GM23338 (cell line): Measurements from ENCODE around the gene ANO4. TPM values are rescaled to one million over a fixed set of nuclear protein-coding genes. Genes with fewer than 3 reads are reported as not detected.

ENCODE experiments used
- ATAC-seq: fragments of 200-7000 bp; cut with Tn5 transposase; 3 replicates; pipeline ENCODE4 v1.9.1; 2020
- DNase-seq: peaks from one replicate; pipeline ENCODE4 v3.0.0-alpha.2; 2015; ENCODE audit warnings: low spot score
- H2AFZ ChIP-seq: fragments of 200-600 bp; sonication (generic); 2 replicates; pipeline ENCODE4 v1.8.0; 2016; ENCODE audit warnings: antibody characterized with exemption, mild to moderate bottlenecking, moderate library complexity
- H3F3A ChIP-seq: fragments of 200-600 bp; sonication (generic); replicated peaks from 2 replicates; pipeline ENCODE4 v1.8.0; 2017; ENCODE audit warnings: antibody characterized with exemption, mixed run types, low read depth
- H3K27ac ChIP-seq: fragments of 200-600 bp; sonication (generic); 2 replicates; pipeline ENCODE4 v1.6.1; 2016; ENCODE audit warnings: low read depth
- H3K27me3 ChIP-seq: fragments of 200-600 bp; sonication (generic); 2 replicates; pipeline ENCODE4 v1.8.0; 2016; ENCODE audit warnings: mild to moderate bottlenecking, mixed run types, moderate library complexity; ENCODE audit not compliant: insufficient read depth
- H3K36me3 ChIP-seq: fragments of 200-600 bp; sonication (generic); 2 replicates; pipeline ENCODE4 v1.8.0; 2016; ENCODE audit warnings: mild to moderate bottlenecking; ENCODE audit not compliant: insufficient read depth
- H3K4me1 ChIP-seq: fragments of 200-600 bp; sonication (generic); 2 replicates; pipeline ENCODE4 v1.8.0; 2016; ENCODE audit warnings: mild to moderate bottlenecking, moderate library complexity; ENCODE audit not compliant: insufficient read depth
- H3K4me2 ChIP-seq: fragments of 200-600 bp; sonication (generic); 2 replicates; pipeline ENCODE4 v1.7.1; 2017; ENCODE audit warnings: mixed run types
- H3K4me3 ChIP-seq: fragments of 200-600 bp; sonication (generic); 2 replicates; pipeline ENCODE4 v1.6.1; 2016; ENCODE audit warnings: mixed run types
- H3K79me2 ChIP-seq: fragments of 200-600 bp; sonication (generic); replicated peaks from 2 replicates; pipeline ENCODE4 v1.8.0; 2017; ENCODE audit warnings: mild to moderate bottlenecking; ENCODE audit not compliant: insufficient read depth
- H3K9me2 ChIP-seq: fragments of 200-600 bp; sonication (generic); 2 replicates; pipeline ENCODE4 v1.8.0; 2017; ENCODE audit not compliant: insufficient read depth
- H4K20me1 ChIP-seq: fragments of 200-600 bp; sonication (generic); replicated peaks from 2 replicates; pipeline ENCODE4 v1.8.0; 2017; ENCODE audit warnings: mild to moderate bottlenecking; ENCODE audit not compliant: insufficient read depth
- H3K27ac Mint-ChIP-seq: 2 replicates; pipeline ENCODE4 v1.8.0; 2020; ENCODE audit warnings: inconsistent platforms, mild to moderate bottlenecking, moderate library complexity, mixed read lengths
- H3K27me3 Mint-ChIP-seq: 3 replicates; pipeline ENCODE4 v1.8.0; 2022; ENCODE audit warnings: low read depth, mild to moderate bottlenecking, moderate library complexity, mixed read lengths, inconsistent platforms; ENCODE audit not compliant: insufficient read depth, poor library complexity
- H3K36me3 Mint-ChIP-seq: 3 replicates; pipeline ENCODE4 v1.8.0; 2021; ENCODE audit warnings: low read depth, mild to moderate bottlenecking, inconsistent platforms, moderate library complexity, mixed read lengths
- H3K4me1 Mint-ChIP-seq: 3 replicates; pipeline ENCODE4 v1.8.0; 2020; ENCODE audit warnings: mild to moderate bottlenecking, inconsistent platforms, mixed read lengths
- H3K4me3 Mint-ChIP-seq: 3 replicates; pipeline ENCODE4 v1.8.0; 2021; ENCODE audit warnings: moderate library complexity, mild to moderate bottlenecking, inconsistent platforms, mixed read lengths
- H3K9me3 Mint-ChIP-seq: 3 replicates; pipeline ENCODE4 v1.8.0; 2020; ENCODE audit warnings: moderate library complexity, mild to moderate bottlenecking, inconsistent platforms, mixed read lengths
- CREB1 ChIP-seq: fragments of 250-450 bp; sonication (Bioruptor Pico); IDR thresholded peaks from 2 replicates; pipeline ENCODE4 v1.5.0; 2020; ENCODE audit warnings: low read depth, mild to moderate bottlenecking, moderate library complexity
- EZH2 ChIP-seq: fragments of 200-600 bp; sonication (generic); IDR thresholded peaks from one replicate; pipeline ENCODE4 v1.8.0; 2017; ENCODE audit warnings: antibody characterized with exemption, mild to moderate bottlenecking, low read depth; ENCODE audit not compliant: unreplicated experiment
- EZH2phosphoT487 ChIP-seq: fragments of 200-600 bp; sonication (generic); IDR thresholded peaks from one replicate; pipeline ENCODE4 v1.8.1; 2018; ENCODE audit warnings: antibody characterized with exemption; ENCODE audit not compliant: unreplicated experiment
- JUNB ChIP-seq: IDR thresholded peaks from one replicate; pipeline ENCODE4 v1.6.1; 2016; ENCODE audit warnings: antibody characterized with exemption; ENCODE audit not compliant: unreplicated experiment
- NANOG ChIP-seq: IDR thresholded peaks from 2 replicates; pipeline ENCODE4 v1.6.1; 2016; ENCODE audit warnings: antibody characterized with exemption, borderline replicate concordance
- POLR2AphosphoS5 ChIP-seq: IDR thresholded peaks from 2 replicates; pipeline ENCODE4 v1.6.1; 2016; ENCODE audit warnings: antibody characterized with exemption, low read depth
- STAT1 ChIP-seq: IDR thresholded peaks from one replicate; pipeline ENCODE4 v1.6.1; 2016; ENCODE audit warnings: antibody characterized with exemption; ENCODE audit not compliant: unreplicated experiment
- ZNF114 ChIP-seq: fragments of 250-450 bp; sonication (Bioruptor Pico); IDR thresholded peaks from 2 replicates; pipeline ENCODE4 v1.5.0; 2020; ENCODE audit warnings: mild to moderate bottlenecking, moderate library complexity
- ZNF331 ChIP-seq: fragments of 250-450 bp; sonication (Bioruptor Pico); IDR thresholded peaks from 2 replicates; pipeline ENCODE4 v1.5.0; 2020; ENCODE audit warnings: low read depth, mild to moderate bottlenecking, moderate library complexity
- polyA plus RNA-seq: library from polyadenylated mRNA; unstranded; fragments of >200 nt; fragmentation: Nextera tagmentation; extraction: Ambion mirVana; gene quantifications from 2 replicates; pipeline ENCODE4 v1.2.1, GENCODE V29; 2016
- total RNA-seq: library from RNA; depleted of rRNA; stranded (reverse); fragments of >200 nt; shearing (Covaris generic); gene quantifications from 2 replicates; pipeline ENCODE4 v1.2.3, GENCODE V29; 2014
- TF ChIP-seq, protein P1 (sequence below): IDR thresholded peaks from one replicate; pipeline ENCODE4 v1.6.1; 2018; ENCODE audit warnings: antibody characterized with exemption; ENCODE audit not compliant: unreplicated experiment
- TF ChIP-seq, protein P2 (sequence below): fragments of 250-450 bp; sonication (Bioruptor Pico); IDR thresholded peaks from 2 replicates; pipeline ENCODE4 v1.5.0; 2020; ENCODE audit warnings: mild to moderate bottlenecking, moderate library complexity
- TF ChIP-seq, protein P3 (sequence below): IDR thresholded peaks from 2 replicates; pipeline ENCODE4 v1.6.1; 2016; ENCODE audit warnings: antibody characterized with exemption
- TF ChIP-seq, protein P4 (sequence below), 2 experiments: fragments of 200-600 bp in 1 of 2; sonication (generic) in 1 of 2; conservative IDR thresholded peaks; 2 replicates each; pipeline versions ENCODE4 v1.5.1 to v1.6.1; 2016 to 2017; ENCODE audit warnings: antibody characterized with exemption in 2 of 2, low read depth in 2 of 2, mild to moderate bottlenecking in 2 of 2, moderate library complexity in 1 of 2

The ANO4 gene
- total and polyA plus RNA-seq, 2 experiments from 2014 or later, result 1.7 to 8.7 TPM

DNA sequence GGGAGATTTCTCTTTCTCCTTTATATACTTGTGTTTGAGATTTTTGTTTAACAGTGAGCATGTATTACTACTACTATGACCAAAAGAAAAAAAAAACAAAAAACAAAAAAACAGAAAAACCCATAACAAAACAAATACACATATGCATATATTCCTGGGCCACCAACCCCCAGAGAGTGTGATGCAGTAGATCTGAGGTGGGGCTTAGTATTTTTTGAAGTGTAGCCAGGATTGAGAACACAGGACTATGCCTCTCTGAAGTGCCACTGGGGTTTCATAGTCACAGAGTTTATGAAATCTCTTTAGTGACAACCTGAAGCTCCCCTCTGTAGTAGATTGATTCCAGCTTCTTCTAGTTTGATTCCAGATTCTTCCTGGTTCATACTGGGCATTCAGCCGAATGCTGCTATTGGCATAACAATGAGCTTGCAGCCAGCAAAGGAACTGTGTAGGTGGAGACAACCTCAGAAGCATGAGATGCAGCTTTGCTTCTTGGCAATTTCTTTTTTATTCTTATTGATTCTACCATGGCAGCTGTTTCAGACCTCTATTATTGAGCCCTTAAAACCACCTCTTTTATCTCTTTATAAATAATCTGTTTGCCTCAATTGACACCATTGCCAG lies 15.5 kb upstream of the ANO4 start:
- Histone ChIP-seq H4K20me1 (no peaks in the 10 kb centered on the region), H3K79me2 (no peaks in the 10 kb centered on the region), H2AFZ (no peak overlapping the region), H3K9me2 (no peaks in the 10 kb centered on the region), H3K4me1 (peaks cover 26% of the 10 kb centered on the region), H3K27me3 (no peaks in the 10 kb centered on the region), H3K27ac (no peak overlapping the region), H3K4me2 (peak overlapping the region; percentile 58), H3F3A (no peaks in the 10 kb centered on the region), H3K4me3 (no peak overlapping the region), H3K36me3 (no peaks in the 10 kb centered on the region)
- TF ChIP-seq, protein P1, sequence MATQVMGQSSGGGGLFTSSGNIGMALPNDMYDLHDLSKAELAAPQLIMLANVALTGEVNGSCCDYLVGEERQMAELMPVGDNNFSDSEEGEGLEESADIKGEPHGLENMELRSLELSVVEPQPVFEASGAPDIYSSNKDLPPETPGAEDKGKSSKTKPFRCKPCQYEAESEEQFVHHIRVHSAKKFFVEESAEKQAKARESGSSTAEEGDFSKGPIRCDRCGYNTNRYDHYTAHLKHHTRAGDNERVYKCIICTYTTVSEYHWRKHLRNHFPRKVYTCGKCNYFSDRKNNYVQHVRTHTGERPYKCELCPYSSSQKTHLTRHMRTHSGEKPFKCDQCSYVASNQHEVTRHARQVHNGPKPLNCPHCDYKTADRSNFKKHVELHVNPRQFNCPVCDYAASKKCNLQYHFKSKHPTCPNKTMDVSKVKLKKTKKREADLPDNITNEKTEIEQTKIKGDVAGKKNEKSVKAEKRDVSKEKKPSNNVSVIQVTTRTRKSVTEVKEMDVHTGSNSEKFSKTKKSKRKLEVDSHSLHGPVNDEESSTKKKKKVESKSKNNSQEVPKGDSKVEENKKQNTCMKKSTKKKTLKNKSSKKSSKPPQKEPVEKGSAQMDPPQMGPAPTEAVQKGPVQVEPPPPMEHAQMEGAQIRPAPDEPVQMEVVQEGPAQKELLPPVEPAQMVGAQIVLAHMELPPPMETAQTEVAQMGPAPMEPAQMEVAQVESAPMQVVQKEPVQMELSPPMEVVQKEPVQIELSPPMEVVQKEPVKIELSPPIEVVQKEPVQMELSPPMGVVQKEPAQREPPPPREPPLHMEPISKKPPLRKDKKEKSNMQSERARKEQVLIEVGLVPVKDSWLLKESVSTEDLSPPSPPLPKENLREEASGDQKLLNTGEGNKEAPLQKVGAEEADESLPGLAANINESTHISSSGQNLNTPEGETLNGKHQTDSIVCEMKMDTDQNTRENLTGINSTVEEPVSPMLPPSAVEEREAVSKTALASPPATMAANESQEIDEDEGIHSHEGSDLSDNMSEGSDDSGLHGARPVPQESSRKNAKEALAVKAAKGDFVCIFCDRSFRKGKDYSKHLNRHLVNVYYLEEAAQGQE, result no peak
- TF ChIP-seq, protein P2, sequence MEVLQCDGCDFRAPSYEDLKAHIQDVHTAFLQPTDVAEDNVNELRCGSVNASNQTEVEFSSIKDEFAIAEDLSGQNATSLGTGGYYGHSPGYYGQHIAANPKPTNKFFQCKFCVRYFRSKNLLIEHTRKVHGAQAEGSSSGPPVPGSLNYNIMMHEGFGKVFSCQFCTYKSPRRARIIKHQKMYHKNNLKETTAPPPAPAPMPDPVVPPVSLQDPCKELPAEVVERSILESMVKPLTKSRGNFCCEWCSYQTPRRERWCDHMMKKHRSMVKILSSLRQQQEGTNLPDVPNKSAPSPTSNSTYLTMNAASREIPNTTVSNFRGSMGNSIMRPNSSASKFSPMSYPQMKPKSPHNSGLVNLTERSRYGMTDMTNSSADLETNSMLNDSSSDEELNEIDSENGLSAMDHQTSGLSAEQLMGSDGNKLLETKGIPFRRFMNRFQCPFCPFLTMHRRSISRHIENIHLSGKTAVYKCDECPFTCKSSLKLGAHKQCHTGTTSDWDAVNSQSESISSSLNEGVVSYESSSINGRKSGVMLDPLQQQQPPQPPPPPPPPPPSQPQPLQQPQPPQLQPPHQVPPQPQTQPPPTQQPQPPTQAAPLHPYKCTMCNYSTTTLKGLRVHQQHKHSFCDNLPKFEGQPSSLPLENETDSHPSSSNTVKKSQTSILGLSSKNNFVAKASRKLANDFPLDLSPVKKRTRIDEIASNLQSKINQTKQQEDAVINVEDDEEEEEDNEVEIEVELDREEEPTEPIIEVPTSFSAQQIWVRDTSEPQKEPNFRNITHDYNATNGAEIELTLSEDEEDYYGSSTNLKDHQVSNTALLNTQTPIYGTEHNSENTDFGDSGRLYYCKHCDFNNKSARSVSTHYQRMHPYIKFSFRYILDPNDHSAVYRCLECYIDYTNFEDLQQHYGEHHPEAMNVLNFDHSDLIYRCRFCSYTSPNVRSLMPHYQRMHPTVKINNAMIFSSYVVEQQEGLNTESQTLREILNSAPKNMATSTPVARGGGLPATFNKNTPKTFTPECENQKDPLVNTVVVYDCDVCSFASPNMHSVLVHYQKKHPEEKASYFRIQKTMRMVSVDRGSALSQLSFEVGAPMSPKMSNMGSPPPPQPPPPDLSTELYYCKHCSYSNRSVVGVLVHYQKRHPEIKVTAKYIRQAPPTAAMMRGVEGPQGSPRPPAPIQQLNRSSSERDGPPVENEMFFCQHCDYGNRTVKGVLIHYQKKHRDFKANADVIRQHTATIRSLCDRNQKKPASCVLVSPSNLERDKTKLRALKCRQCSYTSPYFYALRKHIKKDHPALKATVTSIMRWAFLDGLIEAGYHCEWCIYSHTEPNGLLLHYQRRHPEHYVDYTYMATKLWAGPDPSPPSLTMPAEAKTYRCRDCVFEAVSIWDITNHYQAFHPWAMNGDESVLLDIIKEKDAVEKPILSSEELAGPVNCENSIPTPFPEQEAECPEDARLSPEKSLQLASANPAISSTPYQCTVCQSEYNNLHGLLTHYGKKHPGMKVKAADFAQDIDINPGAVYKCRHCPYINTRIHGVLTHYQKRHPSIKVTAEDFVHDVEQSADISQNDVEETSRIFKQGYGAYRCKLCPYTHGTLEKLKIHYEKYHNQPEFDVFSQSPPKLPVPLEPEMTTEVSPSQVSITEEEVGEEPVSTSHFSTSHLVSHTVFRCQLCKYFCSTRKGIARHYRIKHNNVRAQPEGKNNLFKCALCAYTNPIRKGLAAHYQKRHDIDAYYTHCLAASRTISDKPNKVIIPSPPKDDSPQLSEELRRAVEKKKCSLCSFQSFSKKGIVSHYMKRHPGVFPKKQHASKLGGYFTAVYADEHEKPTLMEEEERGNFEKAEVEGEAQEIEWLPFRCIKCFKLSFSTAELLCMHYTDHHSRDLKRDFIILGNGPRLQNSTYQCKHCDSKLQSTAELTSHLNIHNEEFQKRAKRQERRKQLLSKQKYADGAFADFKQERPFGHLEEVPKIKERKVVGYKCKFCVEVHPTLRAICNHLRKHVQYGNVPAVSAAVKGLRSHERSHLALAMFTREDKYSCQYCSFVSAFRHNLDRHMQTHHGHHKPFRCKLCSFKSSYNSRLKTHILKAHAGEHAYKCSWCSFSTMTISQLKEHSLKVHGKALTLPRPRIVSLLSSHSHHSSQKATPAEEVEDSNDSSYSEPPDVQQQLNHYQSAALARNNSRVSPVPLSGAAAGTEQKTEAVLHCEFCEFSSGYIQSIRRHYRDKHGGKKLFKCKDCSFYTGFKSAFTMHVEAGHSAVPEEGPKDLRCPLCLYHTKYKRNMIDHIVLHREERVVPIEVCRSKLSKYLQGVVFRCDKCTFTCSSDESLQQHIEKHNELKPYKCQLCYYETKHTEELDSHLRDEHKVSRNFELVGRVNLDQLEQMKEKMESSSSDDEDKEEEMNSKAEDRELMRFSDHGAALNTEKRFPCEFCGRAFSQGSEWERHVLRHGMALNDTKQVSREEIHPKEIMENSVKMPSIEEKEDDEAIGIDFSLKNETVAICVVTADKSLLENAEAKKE (CRISPR knock-in tag), result no peak
- TF ChIP-seq EZH2 (no peak), EZH2phosphoT487 (no peak), CREB1 (no peak), STAT1 (no peak), NANOG (no peak), JUNB (no peak), POLR2AphosphoS5 (no peak), ZNF331 (CRISPR knock-in tag) (no peak), ZNF114 (CRISPR knock-in tag) (no peak)
- TF ChIP-seq, protein P3, sequence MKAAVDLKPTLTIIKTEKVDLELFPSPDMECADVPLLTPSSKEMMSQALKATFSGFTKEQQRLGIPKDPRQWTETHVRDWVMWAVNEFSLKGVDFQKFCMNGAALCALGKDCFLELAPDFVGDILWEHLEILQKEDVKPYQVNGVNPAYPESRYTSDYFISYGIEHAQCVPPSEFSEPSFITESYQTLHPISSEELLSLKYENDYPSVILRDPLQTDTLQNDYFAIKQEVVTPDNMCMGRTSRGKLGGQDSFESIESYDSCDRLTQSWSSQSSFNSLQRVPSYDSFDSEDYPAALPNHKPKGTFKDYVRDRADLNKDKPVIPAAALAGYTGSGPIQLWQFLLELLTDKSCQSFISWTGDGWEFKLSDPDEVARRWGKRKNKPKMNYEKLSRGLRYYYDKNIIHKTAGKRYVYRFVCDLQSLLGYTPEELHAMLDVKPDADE, result no peak
- TF ChIP-seq, protein P4, sequence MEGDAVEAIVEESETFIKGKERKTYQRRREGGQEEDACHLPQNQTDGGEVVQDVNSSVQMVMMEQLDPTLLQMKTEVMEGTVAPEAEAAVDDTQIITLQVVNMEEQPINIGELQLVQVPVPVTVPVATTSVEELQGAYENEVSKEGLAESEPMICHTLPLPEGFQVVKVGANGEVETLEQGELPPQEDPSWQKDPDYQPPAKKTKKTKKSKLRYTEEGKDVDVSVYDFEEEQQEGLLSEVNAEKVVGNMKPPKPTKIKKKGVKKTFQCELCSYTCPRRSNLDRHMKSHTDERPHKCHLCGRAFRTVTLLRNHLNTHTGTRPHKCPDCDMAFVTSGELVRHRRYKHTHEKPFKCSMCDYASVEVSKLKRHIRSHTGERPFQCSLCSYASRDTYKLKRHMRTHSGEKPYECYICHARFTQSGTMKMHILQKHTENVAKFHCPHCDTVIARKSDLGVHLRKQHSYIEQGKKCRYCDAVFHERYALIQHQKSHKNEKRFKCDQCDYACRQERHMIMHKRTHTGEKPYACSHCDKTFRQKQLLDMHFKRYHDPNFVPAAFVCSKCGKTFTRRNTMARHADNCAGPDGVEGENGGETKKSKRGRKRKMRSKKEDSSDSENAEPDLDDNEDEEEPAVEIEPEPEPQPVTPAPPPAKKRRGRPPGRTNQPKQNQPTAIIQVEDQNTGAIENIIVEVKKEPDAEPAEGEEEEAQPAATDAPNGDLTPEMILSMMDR (conservative IDR thresholded peaks at IDR 0.05; ENCODE audit: low read depth in 2 of 2), result no peak
- H3K4me3 Mint-ChIP-seq, result no peak overlapping the region
- no peaks in the 10 kb centered on the region for H3K36me3 Mint-ChIP-seq
- H3K4me1 Mint-ChIP-seq, result peaks cover 25% of the 10 kb centered on the region
- DNase-seq (no peak), ATAC-seq (peak; percentile 56)
- peak overlapping the region; percentile 7; the same call in 1 of the 2 replicates for H3K27ac Mint-ChIP-seq
- H3K9me3 Mint-ChIP-seq, result no peaks in the 10 kb centered on the region
- H3K27me3 Mint-ChIP-seq, result no peaks in the 10 kb centered on the region
